ENCODE measurements around the gene THSD7B.
"Not testable (repeated sequence)": the region's sequence is repeated elsewhere in the genome, so short reads cannot be mapped to it uniquely, and the experiment has no call there.

THSD7B gene

GRCh38 chr2:137039482-137040152 is 274.3 kb downstream of the THSD7B start:
- no peak for DNase-seq (ENCODE audit: low spot score)

- DNase-seq (ENCODE audit: low spot score) = no peak
Measured at GRCh38 chr2:137047369-137047768, 282.0 kb downstream of the THSD7B start.

DNA sequence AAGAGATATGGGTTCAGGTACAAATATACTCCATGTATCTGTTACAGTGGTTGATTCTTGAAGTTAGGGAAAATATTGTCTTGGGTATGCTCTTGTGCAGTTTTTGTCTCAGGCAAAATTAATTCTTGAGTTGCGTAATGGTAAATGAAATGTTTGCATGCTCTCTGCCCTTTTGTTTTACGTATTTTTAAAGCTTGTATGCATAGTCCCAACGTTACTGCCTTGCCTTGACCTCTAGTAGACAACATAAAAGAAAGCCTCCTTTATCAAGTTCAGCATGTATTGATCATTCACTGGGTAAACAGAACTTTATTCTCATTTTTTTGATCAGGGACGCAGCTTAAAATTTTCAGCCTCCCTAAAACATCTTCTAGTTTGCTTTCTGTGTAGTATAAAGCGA is 283.1 kb downstream of the THSD7B start:
- no peak for DNase-seq (ENCODE audit: low spot score)

DNA sequence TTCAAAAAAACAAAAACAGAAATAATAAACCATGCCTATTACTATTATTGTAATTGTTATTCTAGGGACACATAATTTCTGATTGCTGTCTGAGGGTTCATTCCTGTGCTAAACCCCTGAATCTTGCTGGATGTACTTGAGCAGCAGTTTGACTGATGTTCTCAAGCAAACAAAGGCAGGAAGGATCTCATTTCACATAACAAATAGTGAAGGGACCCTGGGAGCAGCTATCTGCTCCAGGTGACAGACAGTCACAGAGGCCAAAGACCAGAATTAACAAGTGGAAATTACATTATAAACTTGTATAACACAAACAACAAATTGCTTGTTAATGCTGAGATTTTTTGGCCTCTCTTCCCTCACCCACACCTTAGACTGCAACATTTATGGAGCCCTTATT is 284.2 kb downstream of the THSD7B start:
- no peak for DNase-seq (ENCODE audit: low spot score)

DNA sequence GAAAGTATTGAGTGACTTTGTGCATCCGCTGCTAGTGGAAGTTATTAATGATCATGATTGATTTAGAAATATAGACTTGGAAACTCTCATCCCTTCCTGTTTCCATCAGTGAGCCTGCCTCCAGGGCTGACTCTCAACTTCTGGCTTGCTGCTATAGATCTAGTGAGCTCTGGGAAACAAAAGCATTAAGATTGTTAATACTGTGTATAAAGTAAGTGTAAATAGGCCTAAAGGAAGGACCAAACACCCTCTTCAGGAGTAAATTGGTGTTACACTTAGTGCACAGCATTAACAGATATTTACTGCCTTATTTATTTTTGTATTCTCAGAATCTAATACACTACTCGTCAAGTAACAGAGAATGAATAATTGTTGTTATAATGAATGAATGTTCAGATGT is 285.6 kb downstream of the THSD7B start:
- no peak for DNase-seq (ENCODE audit: low spot score)

GRCh38 chr2:137051778-137052398 is 286.5 kb downstream of the THSD7B start:
- DNase-seq (ENCODE audit: low spot score) = no peak

GRCh38 chr2:137056704-137057103 is 291.4 kb downstream of the THSD7B start:
- DNase-seq (ENCODE audit: low spot score) = no peak

- DNase-seq (ENCODE audit: low spot score) = not testable (repeated sequence)
Measured at GRCh38 chr2:137076111-137076765, 310.9 kb downstream of the THSD7B start.

GRCh38 chr2:137091704-137092103 is 326.4 kb downstream of the THSD7B start:
- DNase-seq (ENCODE audit: low spot score) = no peak

DNA sequence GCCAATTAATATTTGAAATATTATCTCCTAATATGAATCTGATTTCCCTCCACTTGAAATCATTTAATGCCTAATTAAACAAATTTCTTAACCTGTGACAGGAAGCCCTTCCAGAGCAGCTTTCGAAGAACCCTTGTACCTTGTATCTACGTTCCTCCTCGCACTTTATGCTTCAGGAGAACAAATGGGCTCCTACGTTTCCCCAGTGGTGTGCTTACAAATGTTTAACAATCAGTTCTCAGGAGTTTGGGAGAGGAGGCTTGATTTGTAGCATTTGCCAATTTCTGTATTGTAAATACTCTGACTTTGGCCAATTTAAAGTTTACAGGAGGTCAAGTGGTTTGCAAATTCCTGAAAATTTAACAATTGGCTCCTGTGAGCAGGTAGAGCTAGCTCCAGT is 327.8 kb downstream of the THSD7B start:
- DNase-seq (ENCODE audit: low spot score) = no peak

- no peak for DNase-seq (ENCODE audit: low spot score)
Measured at GRCh38 chr2:137096187-137096586, 330.8 kb downstream of the THSD7B start.

DNA sequence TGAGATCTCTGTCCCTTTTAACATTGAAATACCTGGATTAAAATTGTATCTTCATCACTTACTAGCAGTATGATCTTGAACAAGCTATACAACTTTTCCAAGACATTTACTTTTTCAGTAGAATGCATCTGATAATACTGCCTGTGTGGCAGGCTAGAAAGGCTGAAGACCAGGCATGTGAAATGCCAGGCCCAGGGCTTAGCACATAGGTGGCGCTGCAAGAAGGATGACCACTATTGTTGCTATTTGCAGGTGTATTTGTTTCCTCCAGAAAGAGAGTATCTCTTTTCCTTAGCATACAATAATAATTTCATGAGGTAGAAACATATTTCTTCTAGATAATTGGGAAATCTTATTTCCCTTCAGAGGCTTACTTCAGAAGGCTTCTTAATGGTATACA is 331.3 kb downstream of the THSD7B start:
- no peak for DNase-seq (ENCODE audit: low spot score)

DNA sequence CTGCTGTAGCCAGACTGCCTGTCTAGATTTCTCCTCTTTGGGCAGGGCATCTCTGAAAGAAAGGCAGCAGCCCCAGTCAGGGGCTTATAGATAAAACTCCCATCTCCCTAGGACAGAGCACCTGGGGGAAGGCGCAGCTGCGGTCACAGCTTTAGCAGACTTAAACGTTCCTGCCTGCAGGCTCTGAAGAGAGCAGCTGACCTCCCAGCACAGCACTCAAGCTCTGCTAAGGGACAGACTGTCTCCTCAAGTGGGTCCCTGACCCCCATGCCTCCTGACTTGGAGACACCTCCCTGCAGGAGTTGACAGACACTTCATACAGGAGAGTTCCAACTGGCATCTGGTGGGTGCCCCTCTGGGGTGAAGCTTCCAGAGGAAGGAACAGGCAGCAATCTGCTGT is 336.5 kb downstream of the THSD7B start:
- DNase-seq (ENCODE audit: low spot score) = not testable (repeated sequence)

DNA sequence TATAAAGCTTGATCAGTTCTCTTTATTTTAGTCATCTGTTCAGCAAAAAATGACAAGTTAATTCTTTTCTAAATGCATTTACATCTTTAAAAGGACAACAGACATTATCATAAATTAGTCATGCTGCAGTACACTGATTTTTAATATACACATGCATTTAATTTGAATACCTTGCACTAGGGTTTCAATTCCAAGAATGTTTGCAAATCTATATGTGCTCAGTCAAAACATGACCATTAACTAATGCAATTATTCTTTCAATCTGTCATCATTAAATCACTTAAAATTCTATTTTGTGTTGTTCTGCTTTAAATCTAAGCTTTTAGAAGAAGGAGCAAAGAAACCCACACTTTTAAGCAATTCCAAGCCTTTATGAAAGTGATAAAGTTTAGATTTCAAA is 342.6 kb downstream of the THSD7B start:
- DNase-seq (ENCODE audit: low spot score) = no peak

DNA sequence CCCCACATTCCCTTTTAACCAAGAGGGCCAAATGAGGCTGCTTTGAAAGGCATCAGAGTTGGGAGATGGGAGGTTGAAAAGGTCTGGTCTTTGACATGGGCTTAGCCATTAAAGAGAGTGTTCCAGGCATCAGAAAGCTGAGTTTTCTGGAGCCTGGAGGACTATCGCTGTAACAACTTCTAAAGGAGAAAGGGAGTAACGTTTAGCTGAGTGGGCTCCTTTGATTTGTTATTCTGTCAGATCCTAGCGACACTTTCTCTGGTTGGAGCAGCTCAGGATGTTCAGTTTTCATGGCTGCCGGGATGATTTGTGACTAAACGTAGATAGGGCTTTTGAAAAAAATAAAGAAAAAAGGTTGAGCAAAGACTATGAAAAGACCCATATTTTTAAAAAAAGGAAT is 346.6 kb downstream of the THSD7B start:
- DNase-seq (ENCODE audit: low spot score) = no peak

DNA sequence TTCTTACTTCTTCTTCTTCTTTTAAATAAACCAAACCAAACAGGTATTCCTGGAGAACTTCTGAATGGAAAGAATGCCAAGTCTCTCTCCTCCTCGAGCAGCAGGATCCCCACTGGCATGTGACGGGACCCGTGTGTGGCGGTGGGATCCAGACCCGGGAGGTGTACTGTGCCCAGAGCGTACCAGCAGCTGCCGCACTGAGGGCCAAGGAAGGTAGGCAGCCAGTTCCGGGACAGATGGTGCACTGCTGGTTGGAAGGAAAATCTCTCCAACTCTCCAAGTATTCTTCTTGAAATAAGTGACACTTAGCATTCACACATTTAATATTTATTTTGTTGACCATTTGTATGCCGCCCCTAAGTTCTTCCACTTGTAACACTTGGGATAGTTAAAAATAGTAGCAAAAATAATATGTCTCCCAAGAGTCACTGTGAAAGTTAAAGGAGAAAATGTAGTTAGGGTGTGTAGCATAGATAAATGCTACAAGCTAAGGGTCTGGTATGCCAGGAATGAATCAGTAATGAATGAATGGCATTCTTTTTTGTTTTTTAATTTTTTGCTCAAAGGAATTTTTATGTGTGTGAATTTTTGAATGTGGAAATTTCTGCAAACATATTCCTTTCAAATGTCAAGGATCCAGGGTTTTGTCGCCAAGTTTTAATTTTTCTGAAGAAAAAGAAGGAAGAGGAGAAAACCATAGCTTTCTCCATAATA is 349.9 kb downstream of the THSD7B start:
- no peak for DNase-seq (ENCODE audit: low spot score)

GRCh38 chr2:137115795-137116089 is 350.4 kb downstream of the THSD7B start:
- no peak for DNase-seq (ENCODE audit: low spot score)

DNA sequence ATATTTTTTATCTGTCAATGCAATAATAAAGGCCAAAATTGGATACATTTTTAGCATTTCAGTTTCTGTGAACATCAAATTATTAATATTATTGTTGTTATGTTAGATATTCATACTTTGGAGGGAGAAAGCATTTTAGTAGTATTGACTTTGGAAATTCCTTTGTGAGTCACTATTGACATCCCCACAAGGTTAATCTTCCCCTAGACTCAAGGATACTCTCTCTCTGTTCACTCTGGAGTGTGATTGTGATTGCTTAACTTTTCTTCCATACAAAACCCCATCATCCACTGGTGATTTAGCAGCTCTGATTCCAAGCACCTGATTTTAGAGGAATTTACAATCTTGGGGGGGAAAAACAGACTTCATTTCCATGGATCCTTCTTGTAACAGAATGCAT is 352.0 kb downstream of the THSD7B start:
- no peak for DNase-seq (ENCODE audit: low spot score)

DNA sequence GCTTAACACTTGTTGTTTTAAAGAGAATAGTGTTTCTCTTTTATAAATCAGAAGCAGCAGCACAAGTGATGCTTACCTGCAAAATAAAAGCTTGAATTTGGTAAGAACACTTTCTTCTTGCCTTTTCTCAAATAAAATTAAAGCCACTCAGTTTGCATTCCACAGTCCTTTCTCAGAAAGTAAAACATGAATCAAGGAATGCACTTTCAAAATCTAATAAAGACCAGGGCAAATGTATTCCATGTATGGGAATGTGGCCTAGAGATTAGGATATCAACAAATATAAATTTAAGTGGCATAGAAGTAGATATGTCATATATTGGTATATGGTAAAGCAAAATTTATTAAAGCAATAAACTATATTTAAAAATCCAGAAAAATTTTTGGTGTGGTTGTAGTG is 352.8 kb downstream of the THSD7B start:
- no peak for DNase-seq (ENCODE audit: low spot score)

- no peak for DNase-seq (ENCODE audit: low spot score)
Measured at GRCh38 chr2:137123226-137123625, 357.9 kb downstream of the THSD7B start.

DNA sequence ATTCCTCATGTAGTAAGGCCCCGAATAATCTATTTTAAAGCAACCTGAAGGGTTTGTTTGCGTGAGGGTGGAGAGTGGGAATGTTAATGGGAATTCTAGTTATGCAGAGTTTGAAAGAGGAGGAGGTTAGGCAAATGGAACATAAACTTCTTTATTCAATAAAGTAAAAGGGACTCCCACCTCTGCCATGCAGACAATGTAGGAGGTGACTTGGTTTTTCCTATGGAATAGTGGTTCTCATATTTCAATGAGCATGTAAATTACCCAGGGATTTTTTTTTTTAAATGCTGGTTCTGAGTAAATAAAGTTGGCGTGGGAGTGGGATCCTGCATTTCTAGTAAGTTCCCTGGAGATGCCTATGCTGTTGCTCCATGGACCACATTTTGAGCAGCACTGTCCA is 367.9 kb downstream of the THSD7B start:
- DNase-seq (ENCODE audit: low spot score) = no peak

GRCh38 chr2:137138263-137138662 is 372.9 kb downstream of the THSD7B start:
- no peak for DNase-seq (ENCODE audit: low spot score)

- DNase-seq (ENCODE audit: low spot score) = no peak
Measured at GRCh38 chr2:137151731-137152130, 386.4 kb downstream of the THSD7B start.

Measured in HuH-7 (cell line).